Stimulated activated CD4-positive, alpha-beta T cell treated with anti-CD3 and anti-CD28 coated beads, Interleukin-15, amount 100 ng/mL, for 24 hours (primary cell): ENCODE data around the gene AGPAT1.

Experiments
- DNase-seq: peaks from one replicate; pipeline ENCODE4 v3.0.0-alpha.2; 2020

The AGPAT1 gene

GRCh38 chr6:32185681-32186131, 9.8 kb upstream of the AGPAT1 start:
- DNase-seq = peak; percentile 77

GRCh38 chr6:32184084-32184640, 8.3 kb upstream of the AGPAT1 start, which contains the start of gene AGER:
TSS of gene AGER (minus strand) at chr6:32184253. CDS start at chr6:32184222, 31 bp downstream.
- DNase-seq = no peak

GRCh38 chr6:32183483-32184083, 7.7 kb upstream of the AGPAT1 start:
- no peak for DNase-seq

- DNase-seq = no peak
Observed at GRCh38 chr6:32183030-32183429, 7.1 kb upstream of the AGPAT1 start.

GRCh38 chr6:32182555-32182981, 6.7 kb upstream of the AGPAT1 start:
- no peak for DNase-seq

- no peak for DNase-seq
Observed at GRCh38 chr6:32181915-32182529, 6.1 kb upstream of the AGPAT1 start.

GRCh38 chr6:32181148-32181702, 5.3 kb upstream of the AGPAT1 start:
- no peak for DNase-seq

GRCh38 chr6:32179766-32180405, 4.0 kb upstream of the AGPAT1 start:
- DNase-seq = no peak

GRCh38 chr6:32178547-32179440, 2.9 kb upstream of the AGPAT1 start:
- DNase-seq = no peak

- peak; percentile 93 for DNase-seq
Observed at GRCh38 chr6:32177788-32178546, 2.1 kb upstream of the AGPAT1 start, which contains the start of gene RNF5. TSS of gene RNF5 (plus strand) at chr6:32178405. CDS start at chr6:32178512, 107 bp downstream.

GRCh38 chr6:32177183-32177787, 1.4 kb upstream of the AGPAT1 start:
- DNase-seq = peak; percentile 49

- no peak for DNase-seq
Observed at GRCh38 chr6:32176476-32177182, 745 bp upstream of the AGPAT1 start.

- DNase-seq = no peak
Observed at GRCh38 chr6:32175322-32175710, 568 bp downstream of the AGPAT1 start.

- DNase-seq = no peak
Observed at GRCh38 chr6:32174416-32174815, 1.5 kb downstream of the AGPAT1 start.

- DNase-seq = no peak
Observed at GRCh38 chr6:32173051-32173727, 2.7 kb downstream of the AGPAT1 start.

- no peak for DNase-seq
Observed at GRCh38 chr6:32171234-32171633, 4.7 kb downstream of the AGPAT1 start.

GRCh38 chr6:32170294-32170693, 5.6 kb downstream of the AGPAT1 start:
- no peak for DNase-seq

- DNase-seq = no peak
Observed at GRCh38 chr6:32168807-32169591, 6.9 kb downstream of the AGPAT1 start.

- no peak for DNase-seq
Observed at GRCh38 chr6:32168350-32168749, 7.5 kb downstream of the AGPAT1 start.
